ENCODE measurements around the gene DMBX1. TPM values are rescaled to one million over a fixed set of nuclear protein-coding genes. Genes with fewer than 3 reads are reported as not detected.

Gene DMBX1
- polyA plus RNA-seq, 2 of the 4 experiments (the other 2 are of a cell fraction): 0.44 to 2.2 TPM

- H3K27ac ChIP-seq: no peak overlapping the region
- H3K4me3 ChIP-seq: no peak overlapping the region
- H3K9me3 ChIP-seq: no peaks in the 10 kb centered on the region
- TF ChIP-seq EP300 (IDR thresholded peaks at IDR 0.05) (no peak), MAZ (IDR thresholded peaks at IDR 0.05; ENCODE audit: borderline replicate concordance, low read depth, low read length) (no peak), E2F6 (IDR thresholded peaks at IDR 0.05; ENCODE audit: borderline replicate concordance, low read depth) (no peak), BCL3 (IDR thresholded peaks at IDR 0.05) (no peak), ZC3H11A (IDR thresholded peaks at IDR 0.05) (no peak), HOXA7 (CRISPR knock-in tag; IDR thresholded peaks at IDR 0.05) (no peak)
- TF ChIP-seq, protein P1, sequence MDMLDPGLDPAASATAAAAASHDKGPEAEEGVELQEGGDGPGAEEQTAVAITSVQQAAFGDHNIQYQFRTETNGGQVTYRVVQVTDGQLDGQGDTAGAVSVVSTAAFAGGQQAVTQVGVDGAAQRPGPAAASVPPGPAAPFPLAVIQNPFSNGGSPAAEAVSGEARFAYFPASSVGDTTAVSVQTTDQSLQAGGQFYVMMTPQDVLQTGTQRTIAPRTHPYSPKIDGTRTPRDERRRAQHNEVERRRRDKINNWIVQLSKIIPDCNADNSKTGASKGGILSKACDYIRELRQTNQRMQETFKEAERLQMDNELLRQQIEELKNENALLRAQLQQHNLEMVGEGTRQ (IDR thresholded peaks at IDR 0.05): no peak
- ChIA-PET CTCF (interaction anchor here (2.5 to 11.5 kb wide), 4 partner anchors 8 to 87 kb away, joined by 12 to 235 read pairs (median 50); no protein-coding TSS in a partner anchor), POLR2A (no interaction called here)
- ATAC-seq (no peak), DNase-seq (ENCODE audit: low read depth in 1 of 2, low spot score in 1 of 2) (no peak), FAIRE-seq (no peak)
- H3K4me1 ChIP-seq: peaks cover 3% of the 10 kb centered on the region; the same call in 1 of the 3 replicates
- H3K4me2 ChIP-seq: no peak overlapping the region
- WGBS (ENCODE audit: missing lambda C conversion rate): 52% methylated on average over 1 of the region's 1 CpG
Observed at GRCh38 chr1:46536527-46536926, 46.9 kb downstream of the DMBX1 start.

DNA sequence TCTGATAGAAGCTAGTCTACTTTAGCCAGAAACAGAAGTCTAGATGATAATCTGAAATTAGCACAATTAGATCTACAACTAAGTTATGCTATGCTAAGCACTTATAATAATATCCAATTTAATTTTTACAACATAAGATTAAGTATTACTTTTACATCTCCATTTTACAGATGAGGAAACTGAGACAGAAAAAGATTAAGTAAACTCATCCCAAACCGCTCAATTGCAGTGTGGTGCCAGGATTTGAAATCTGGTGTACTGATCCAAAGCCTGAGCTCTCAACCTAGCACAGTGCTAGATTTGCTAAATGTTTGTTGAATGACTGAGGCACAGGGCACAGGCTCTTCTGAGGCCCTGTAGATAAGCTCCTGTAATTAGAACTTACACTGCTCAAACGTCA, 48.0 kb downstream of the DMBX1 start:
- Histone ChIP-seq H3K27ac (no peak overlapping the region), H3K4me3 (no peak overlapping the region), H3K4me2 (no peak overlapping the region), H3K4me1 (peaks cover 3% of the 10 kb centered on the region; the same call in 1 of the 3 replicates), H3K9me3 (no peaks in the 10 kb centered on the region)
- CTCF ChIA-PET: interaction anchor here (1.2 to 7.1 kb wide), 5 partner anchors 9 to 90 kb away, joined by 4 to 61 read pairs (median 17); no protein-coding TSS in a partner anchor
- no peak for FAIRE-seq
- no peak for TF ChIP-seq RCOR1 (IDR thresholded peaks at IDR 0.05; ENCODE audit: low read depth, low read length)
- no peak for TF ChIP-seq ESRRA (IDR thresholded peaks at IDR 0.05; ENCODE audit: borderline replicate concordance, low read length)
- TF ChIP-seq MYC (IDR thresholded peaks at IDR 0.05; ENCODE audit: borderline replicate concordance, low read length): no peak
- no peak for TF ChIP-seq ATOH8 (CRISPR knock-in tag; IDR thresholded peaks at IDR 0.05; ENCODE audit: low read depth)
- 45% methylated on average over 2 of the region's 2 CpGs for WGBS (ENCODE audit: missing lambda C conversion rate)
- no peak for DNase-seq (ENCODE audit: low read depth in 1 of 2, low spot score in 1 of 2)
- POLR2A ChIA-PET: no interaction called here
- no peak for ATAC-seq

DNA sequence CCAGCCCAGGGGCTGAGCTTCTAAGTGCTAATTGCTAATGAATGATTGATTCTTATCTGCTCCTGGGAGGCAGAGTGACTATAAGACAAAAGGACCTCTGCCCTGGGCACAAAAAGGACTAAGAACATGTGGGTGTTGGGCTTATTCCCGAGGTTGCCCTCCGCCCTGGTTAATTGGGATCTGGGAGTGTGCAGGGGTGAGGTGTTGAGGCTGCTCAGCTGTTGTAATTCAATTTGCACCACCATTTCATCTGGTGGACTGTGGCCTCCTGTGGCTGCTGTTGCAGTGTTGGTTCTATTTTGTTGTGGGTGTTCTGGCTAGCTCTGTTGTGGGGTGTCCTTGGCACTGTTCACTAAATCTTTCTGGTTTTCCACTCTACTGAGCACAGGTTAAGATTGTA, 48.5 kb downstream of the DMBX1 start:
- H3K4me2 ChIP-seq: no peak overlapping the region
- ATAC-seq (no peak), DNase-seq (ENCODE audit: low read depth in 1 of 2, low spot score in 1 of 2) (no peak), FAIRE-seq (no peak)
- peaks cover 3% of the 10 kb centered on the region; the same call in 1 of the 3 replicates for H3K4me1 ChIP-seq
- H3K4me3 ChIP-seq: no peak overlapping the region
- no peak overlapping the region for H3K27ac ChIP-seq
- CTCF ChIA-PET: interaction anchor here (0.6 to 7.1 kb wide), 6 partner anchors 10 to 132 kb away, joined by 3 to 61 read pairs (median 14); no protein-coding TSS in a partner anchor
- POLR2A ChIA-PET: no interaction called here
- WGBS (ENCODE audit: missing lambda C conversion rate): 77% methylated on average over 2 of the region's 2 CpGs
- H3K9me3 ChIP-seq: no peaks in the 10 kb centered on the region
- no peak for TF ChIP-seq ZNF302 (CRISPR knock-in tag; IDR thresholded peaks at IDR 0.05)
- TF ChIP-seq JUN (IDR thresholded peaks at IDR 0.05): no peak
- no peak for TF ChIP-seq FOSL2 (IDR thresholded peaks at IDR 0.05)
- no peak for TF ChIP-seq FOSL2 (CRISPR knock-in tag; IDR thresholded peaks at IDR 0.05)
- no peak for TF ChIP-seq CBX8 (IDR thresholded peaks at IDR 0.05)
- no peak for TF ChIP-seq MAFK (IDR thresholded peaks at IDR 0.05; ENCODE audit: partially characterized antibody)
- no peak for TF ChIP-seq SREBF2 (IDR thresholded peaks at IDR 0.05)
- TF ChIP-seq HOXB13 (CRISPR knock-in tag; IDR thresholded peaks at IDR 0.05; ENCODE audit: low read depth): no peak
- TF ChIP-seq, protein P2, sequence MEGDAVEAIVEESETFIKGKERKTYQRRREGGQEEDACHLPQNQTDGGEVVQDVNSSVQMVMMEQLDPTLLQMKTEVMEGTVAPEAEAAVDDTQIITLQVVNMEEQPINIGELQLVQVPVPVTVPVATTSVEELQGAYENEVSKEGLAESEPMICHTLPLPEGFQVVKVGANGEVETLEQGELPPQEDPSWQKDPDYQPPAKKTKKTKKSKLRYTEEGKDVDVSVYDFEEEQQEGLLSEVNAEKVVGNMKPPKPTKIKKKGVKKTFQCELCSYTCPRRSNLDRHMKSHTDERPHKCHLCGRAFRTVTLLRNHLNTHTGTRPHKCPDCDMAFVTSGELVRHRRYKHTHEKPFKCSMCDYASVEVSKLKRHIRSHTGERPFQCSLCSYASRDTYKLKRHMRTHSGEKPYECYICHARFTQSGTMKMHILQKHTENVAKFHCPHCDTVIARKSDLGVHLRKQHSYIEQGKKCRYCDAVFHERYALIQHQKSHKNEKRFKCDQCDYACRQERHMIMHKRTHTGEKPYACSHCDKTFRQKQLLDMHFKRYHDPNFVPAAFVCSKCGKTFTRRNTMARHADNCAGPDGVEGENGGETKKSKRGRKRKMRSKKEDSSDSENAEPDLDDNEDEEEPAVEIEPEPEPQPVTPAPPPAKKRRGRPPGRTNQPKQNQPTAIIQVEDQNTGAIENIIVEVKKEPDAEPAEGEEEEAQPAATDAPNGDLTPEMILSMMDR (IDR thresholded peaks at IDR 0.05): no peak
- no peak for TF ChIP-seq EHMT2 (IDR thresholded peaks at IDR 0.05; ENCODE audit: low read depth)
- TF ChIP-seq E2F6 (IDR thresholded peaks at IDR 0.05; ENCODE audit: borderline replicate concordance, low read depth): no peak
- no peak for TF ChIP-seq HOXB5 (CRISPR knock-in tag; IDR thresholded peaks at IDR 0.05)
- no peak for TF ChIP-seq ZC3H11A (IDR thresholded peaks at IDR 0.05)
- no peak for TF ChIP-seq HOXA7 (CRISPR knock-in tag; IDR thresholded peaks at IDR 0.05)
- TF ChIP-seq EP300 (IDR thresholded peaks at IDR 0.05): no peak

Measured in A549 (cell line).